MV-4-11 (cell line): ENCODE results near the gene SEMA3F.

Experiments used
- DNase-seq: peaks from one replicate; lab custom pipeline; 2025; lab: John Stamatoyannopoulos, UW

The SEMA3F gene

DNA sequence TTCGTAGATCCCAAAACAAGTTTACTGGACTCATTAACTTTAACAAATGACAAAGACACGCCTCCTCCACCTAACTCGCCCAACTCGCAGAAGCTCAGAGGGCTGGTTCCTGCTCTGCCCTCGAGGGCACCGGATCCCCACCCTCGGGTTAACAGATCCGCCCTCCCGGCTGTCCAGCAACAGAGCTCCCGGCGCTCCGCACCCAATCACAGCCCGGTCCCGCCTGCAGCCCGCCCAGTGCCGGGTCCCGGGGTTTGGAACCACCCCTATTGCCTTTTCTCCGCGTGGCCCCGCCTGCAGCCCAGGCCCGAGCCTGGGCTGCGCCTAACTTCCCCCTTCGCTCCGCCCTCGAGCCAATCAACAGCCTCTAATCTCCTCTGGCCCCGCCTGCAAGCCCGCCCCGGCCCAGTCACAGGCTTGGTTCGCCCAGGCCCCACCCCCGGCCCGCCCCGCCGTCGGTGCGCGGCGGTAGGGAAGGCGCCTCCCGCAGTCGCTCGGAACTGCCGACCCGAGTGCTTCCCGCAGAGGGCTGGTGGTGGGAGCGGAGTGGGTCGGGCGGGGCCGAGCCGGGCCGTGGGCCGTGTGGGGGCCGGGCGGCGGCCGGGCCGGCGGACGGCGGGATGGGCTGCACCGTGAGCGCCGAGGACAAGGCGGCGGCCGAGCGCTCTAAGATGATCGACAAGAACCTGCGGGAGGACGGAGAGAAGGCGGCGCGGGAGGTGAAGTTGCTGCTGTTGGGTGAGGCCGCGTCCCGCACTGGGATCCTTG, 80.8 kb downstream of the SEMA3F start, which contains the start of gene GNAI2:
Gene GNAI2 (plus strand): TSS at position 489 of the 768 bp plus-strand sequence. CDS start 132 bp downstream, at position 621.
- DNase-seq, result peak; percentile 99

DNA sequence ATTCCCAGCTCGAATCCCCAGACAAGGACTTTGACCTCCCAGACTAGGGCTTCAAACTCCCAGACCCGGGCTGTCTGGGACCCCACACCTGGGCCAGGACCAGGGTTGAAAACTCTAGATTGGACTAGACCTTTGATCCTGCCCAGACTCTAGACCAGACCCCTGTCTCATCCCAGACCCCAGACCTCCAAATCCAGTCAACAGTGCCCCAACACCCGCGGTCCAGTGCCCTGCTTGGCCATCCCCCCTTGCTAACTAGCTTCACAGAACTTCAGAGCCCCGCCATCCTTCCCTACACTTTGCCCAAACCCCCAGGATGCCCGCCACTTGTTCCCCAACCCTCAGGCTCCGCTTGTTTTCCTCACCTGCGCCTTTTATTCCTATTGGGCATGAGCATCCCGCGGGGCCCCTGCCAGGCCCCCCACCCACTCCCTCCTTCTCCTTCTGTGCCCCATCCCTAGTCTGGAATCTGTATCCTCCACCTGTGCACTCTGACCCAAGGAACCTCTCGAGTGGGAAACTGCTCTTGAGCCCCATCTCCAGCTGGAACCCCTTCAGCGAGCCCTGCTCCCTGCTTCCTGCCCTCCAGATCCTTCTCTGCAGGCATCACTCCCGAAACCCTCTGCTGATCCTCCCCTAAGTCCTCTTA, 81.5 kb downstream of the SEMA3F start:
- DNase-seq, result no peak

DNA sequence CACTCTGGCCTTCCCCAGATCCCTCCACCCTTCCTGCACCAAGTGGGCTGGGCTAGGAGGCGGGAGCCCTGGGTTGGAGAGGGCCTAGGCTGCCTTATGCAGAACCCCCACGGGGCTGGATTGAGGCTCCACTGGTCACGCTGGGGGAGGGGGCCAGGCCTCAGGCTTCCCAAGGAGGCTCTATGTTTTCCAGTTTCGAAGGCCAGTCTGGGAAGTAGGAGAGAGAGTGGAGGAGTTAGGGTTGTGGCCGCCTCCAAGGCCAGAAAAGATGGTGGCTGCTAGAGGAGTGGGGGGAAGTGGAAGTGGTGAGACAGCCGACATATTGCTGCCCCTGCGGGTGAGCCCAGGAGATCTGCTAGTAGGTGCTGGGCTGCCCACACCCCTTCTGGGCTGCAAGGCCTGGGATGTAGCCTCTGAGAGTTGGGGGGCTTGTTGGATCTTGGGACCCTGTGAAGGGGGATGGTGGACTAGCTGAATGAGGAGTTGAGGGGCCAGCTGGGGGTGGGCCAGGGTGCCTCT, 82.1 kb downstream of the SEMA3F start:
- DNase-seq, result peak; percentile 24

DNA sequence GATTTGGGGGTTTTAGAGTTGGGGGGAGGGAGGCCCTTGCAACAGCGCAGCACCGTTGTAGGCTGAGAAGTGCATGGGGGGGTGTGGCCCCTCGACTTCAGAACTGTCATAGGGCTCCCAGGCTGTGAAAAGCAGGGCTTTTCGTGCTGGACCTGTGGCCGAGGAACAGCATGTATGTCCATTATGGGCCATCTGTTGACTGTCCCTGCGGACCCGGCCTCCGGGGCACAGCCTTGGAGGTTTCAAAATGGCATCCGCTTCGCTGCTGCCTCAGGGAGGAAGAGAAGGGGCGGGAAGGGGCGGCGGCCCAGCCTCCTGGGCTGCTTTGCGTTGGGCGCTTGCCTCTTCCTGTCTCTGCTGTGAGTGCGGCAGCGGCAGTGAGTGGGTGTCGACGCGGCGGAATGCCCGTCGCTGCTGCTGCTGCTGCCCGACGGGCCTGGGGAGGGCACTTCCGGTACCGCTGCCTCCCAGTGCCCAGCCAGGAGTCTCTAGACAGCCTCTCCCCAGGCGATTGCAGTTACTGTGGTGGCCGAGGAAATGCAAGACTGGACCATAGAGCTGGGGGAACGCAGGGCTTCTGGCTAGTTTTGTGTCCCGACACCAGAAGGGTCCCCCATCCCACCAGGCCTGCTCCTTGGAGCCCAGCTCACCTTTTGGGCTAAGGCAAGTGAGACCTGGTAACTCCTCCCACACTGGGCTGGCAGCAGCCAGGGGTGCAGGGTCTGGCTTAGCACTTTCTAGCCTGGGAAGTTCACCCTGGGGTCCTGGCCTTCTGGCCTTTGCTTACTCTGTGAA, 82.8 kb downstream of the SEMA3F start:
- DNase-seq, result peak; percentile 77

DNA sequence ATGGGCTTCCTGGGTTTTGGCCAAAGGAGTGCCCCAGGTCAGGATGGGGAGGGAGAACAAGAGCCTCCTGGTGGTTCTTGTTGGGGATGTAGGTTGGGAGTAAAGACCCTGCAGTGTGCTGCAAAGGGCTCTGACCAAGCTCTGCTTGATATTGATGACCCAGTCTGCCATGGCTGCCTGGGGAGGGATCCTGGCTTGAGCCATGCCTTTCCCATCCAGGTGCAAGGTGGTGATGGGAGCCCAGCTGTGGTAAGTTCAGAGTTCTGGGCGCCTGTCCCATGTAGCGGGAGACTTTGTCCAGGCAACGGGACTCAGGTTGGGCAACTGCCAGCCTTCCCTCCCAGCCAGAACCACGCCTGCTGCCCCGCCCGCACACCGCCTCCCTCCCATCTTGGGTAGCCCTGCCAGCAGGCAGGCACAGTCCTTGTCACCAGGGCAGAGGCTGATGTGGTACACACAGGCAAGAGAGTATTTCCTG, 83.5 kb downstream of the SEMA3F start:
- peak; percentile 34 for DNase-seq
